Naive thymus-derived CD4-positive, alpha-beta T cell (primary cell): ENCODE measurements around the gene UBXN2A. TPM values are rescaled to one million over a fixed set of nuclear protein-coding genes. Genes with fewer than 3 reads are reported as not detected.
A peak's percentile ranks its signal among the peaks of the same experiment; 100 is the strongest.

Experiments
- ATAC-seq: fragments of 150-1000 bp; cut with Tn5 transposase; 2 replicates; pipeline ENCODE4 v1.10.0; 2021; ENCODE audit warnings: mild to moderate bottlenecking, moderate library complexity
- CTCF ChIA-PET: fragments of 350-600 bp; sonication (Branson Sonifier 250); formaldehyde crosslinking; loops from one replicate; lab custom pipeline; 2021; ENCODE audit warnings: antibody characterized with exemption; lab: Charles Lee
- POLR2A ChIA-PET: fragments of 350-600 bp; sonication (Branson Sonifier 250); formaldehyde crosslinking; loops from one replicate; lab custom pipeline; 2021; ENCODE audit warnings: antibody characterized with exemption, inconsistent platforms; lab: Charles Lee
- DNase-seq, 9 donors: peaks; one replicate each; pipeline versions ENCODE4 v3.0.0 to v3.0.0-alpha.2; 2020 to 2022; ENCODE audit warnings: mixed read lengths in 1 of 9
- H3K27ac ChIP-seq: one replicate; pipeline ENCODE4 v1.7.0; 2013; ENCODE audit warnings: mild to moderate bottlenecking, low read depth, low read length, moderate library complexity
- H3K27me3 ChIP-seq, 2 donors: one replicate each; pipeline ENCODE4 v1.7.0; 2013; ENCODE audit warnings: low read length in 2 of 2, mild to moderate bottlenecking in 2 of 2, moderate library complexity in 2 of 2; ENCODE audit not compliant: control insufficient read depth in 2 of 2, insufficient read depth in 2 of 2
- H3K36me3 ChIP-seq, 3 experiments: 1 replicate in 2 of 3; 2 replicates in 1 of 3; pipeline ENCODE4 v1.7.0; 2013; ENCODE audit warnings: low read length in 3 of 3, mild to moderate bottlenecking in 3 of 3, moderate library complexity in 1 of 3; ENCODE audit not compliant: insufficient read depth in 3 of 3, control insufficient read depth in 2 of 3
- H3K4me1 ChIP-seq, 2 donors: one replicate each; pipeline ENCODE4 v1.7.0; 2013; ENCODE audit warnings: low read length in 2 of 2, mild to moderate bottlenecking in 2 of 2, moderate library complexity in 1 of 2; ENCODE audit not compliant: control insufficient read depth in 2 of 2, insufficient read depth in 2 of 2
- H3K4me3 ChIP-seq: 2 replicates; pipeline ENCODE4 v1.7.0; 2013; ENCODE audit warnings: mild to moderate bottlenecking, low read length
- H3K9me3 ChIP-seq, 3 experiments: 1 replicate in 2 of 3; 2 replicates in 1 of 3; pipeline ENCODE4 v1.7.0; 2013; ENCODE audit warnings: low read length in 3 of 3; ENCODE audit not compliant: control insufficient read depth in 2 of 3
- H3K27ac Mint-ChIP-seq, 9 donors: one replicate each; pipeline ENCODE4 v1.8.0; 2020 to 2022; ENCODE audit warnings: mixed read lengths in 9 of 9, mild to moderate bottlenecking in 8 of 9, moderate library complexity in 5 of 9, inconsistent platforms in 2 of 9
- H3K27me3 Mint-ChIP-seq, 5 donors: one replicate each; pipeline ENCODE4 v1.8.0; 2021 to 2022; ENCODE audit warnings: mixed read lengths in 5 of 5, mild to moderate bottlenecking in 1 of 5
- H3K36me3 Mint-ChIP-seq, 5 donors: one replicate each; pipeline ENCODE4 v1.8.0; 2020 to 2022; ENCODE audit warnings: mixed read lengths in 5 of 5, mild to moderate bottlenecking in 3 of 5, inconsistent platforms in 1 of 5
- H3K4me1 Mint-ChIP-seq, 7 donors: one replicate each; pipeline ENCODE4 v1.8.0; 2020 to 2022; ENCODE audit warnings: mixed read lengths in 7 of 7, mild to moderate bottlenecking in 3 of 7, inconsistent platforms in 1 of 7
- H3K4me3 Mint-ChIP-seq, 10 donors: one replicate each; pipeline ENCODE4 v1.8.0; 2020 to 2022; ENCODE audit warnings: mild to moderate bottlenecking in 10 of 10, mixed read lengths in 10 of 10, moderate library complexity in 6 of 10, inconsistent platforms in 2 of 10
- H3K9me3 Mint-ChIP-seq, 11 donors: one replicate each; pipeline ENCODE4 v1.8.0; 2020 to 2022; ENCODE audit warnings: mixed read lengths in 11 of 11, mild to moderate bottlenecking in 4 of 11, inconsistent platforms in 1 of 11, moderate library complexity in 1 of 11
- intact Hi-C, 2 donors: fragments of 100-400 bp; cut with micrococcal nuclease; formaldehyde crosslinking; loops; one replicate each; pipeline ENCODE4 v1.15.1; 2023
- polyA plus RNA-seq, 2 donors: library from polyadenylated mRNA; unstranded; fragments of 300-500 nt; fragmentation: Illumina TruSeq; gene quantifications; one replicate each; pipeline ENCODE4 v1.2.3, GENCODE V29; 2021
- total RNA-seq, 6 experiments: library from RNA in 5 of 6; stranded (reverse) in 5 of 6; gene quantifications; 1 replicate in 5 of 6; 2 replicates in 1 of 6; pipeline ENCODE4 v1.2.3 and lab custom pipeline; 2021 to 2026

Gene UBXN2A, protein sequence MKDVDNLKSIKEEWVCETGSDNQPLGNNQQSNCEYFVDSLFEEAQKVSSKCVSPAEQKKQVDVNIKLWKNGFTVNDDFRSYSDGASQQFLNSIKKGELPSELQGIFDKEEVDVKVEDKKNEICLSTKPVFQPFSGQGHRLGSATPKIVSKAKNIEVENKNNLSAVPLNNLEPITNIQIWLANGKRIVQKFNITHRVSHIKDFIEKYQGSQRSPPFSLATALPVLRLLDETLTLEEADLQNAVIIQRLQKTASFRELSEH
- total RNA-seq (10 to 100 TPM; 11.5 to 13.5 (median 12.4) TPM), polyA plus RNA-seq (1 to 10 TPM; 9.2 to 9.7 TPM), total RNA-seq (lab: John Stamatoyannopoulos, UW) (19.5 reads per million, percentile 50 among the genes with 10 or more reads in this experiment)

DNA sequence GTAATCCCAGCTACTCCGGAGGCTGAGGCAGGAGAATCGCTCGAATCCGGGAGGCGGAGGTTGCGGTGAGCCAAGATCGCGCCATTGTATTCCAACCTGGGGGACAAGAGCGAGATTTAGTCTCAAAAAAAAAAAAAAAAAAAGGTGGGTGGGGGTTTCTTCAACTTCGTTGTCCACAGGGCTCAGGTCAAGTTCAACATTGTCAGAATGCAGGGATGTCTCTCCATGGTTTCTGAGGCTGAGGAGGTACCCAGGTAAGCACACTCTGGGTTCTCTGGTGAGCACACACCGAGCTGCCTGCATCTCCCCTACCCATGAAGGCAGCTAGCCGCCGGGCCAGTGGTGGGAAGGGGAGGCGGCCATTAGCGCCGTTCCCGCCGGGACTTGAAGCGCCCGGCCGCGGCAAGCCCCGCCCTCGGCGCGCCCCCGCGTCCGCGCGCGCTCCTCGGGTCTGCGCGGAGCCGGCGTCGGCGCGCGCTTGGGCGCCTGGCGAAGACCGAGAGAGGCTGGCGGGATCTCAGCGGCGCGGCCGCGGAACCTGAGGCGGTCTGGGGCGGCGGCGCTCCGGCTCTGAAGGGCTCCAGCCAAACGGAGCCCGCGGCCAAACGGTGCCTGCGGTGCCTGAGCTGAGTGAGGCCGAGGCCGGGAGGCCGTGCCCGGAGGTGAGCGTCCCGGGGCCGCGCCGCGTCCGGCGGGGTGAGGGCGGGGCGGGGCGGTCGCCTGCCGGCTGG is at the start of gene UBXN2A:
Gene UBXN2A, plus strand, starts transcription at position 477 of the 731 bp plus-strand sequence. CDS start 17,852 bp downstream, outside the sequence.
- peak within 1 kb of the TSS; percentile 85 to 97 (median 92) for H3K4me3 Mint-ChIP-seq
- H3K4me1 ChIP-seq = peaks cover 6 to 14% of the 10 kb centered on the region in 2 donors
- H3K4me1 Mint-ChIP-seq = peaks cover 23 to 40% (median 34%) of the 10 kb centered on the region in 7 donors
- H3K27me3 ChIP-seq = no peaks in the 10 kb centered on the region
- peak within 1 kb of the TSS; percentile 94 for H3K4me3 ChIP-seq
- DNase-seq = peak; percentile 59 to 85 (median 79)
- H3K27me3 Mint-ChIP-seq = peaks cover 0 to 16% (median 7%) of the 10 kb centered on the region in 5 donors
- CTCF ChIA-PET = interaction anchor here (3.0 kb wide), 1 partner anchor 14 kb away, joined by 24 read pairs; the partner anchor contains the start of gene ATAD2B
- peak within 1 kb of the TSS; percentile 76 for H3K27ac ChIP-seq
- ATAC-seq = peak; percentile 96
- H3K27ac Mint-ChIP-seq = peak within 1 kb of the TSS; percentile 85 to 94 (median 86)
- peaks cover 0 to 1% (median 0%) of the 10 kb centered on the region in 11 donors for H3K9me3 Mint-ChIP-seq
- no peaks in the 10 kb centered on the region for H3K9me3 ChIP-seq
- no peaks in the 10 kb centered on the region for H3K36me3 ChIP-seq
- peaks cover 0 to 11% (median 0%) of the 10 kb centered on the region in 5 donors for H3K36me3 Mint-ChIP-seq
- intact Hi-C loops = loop anchor here (1.0 to 2.0 kb wide), 4 partner anchors 13 to 1733 kb away; partner anchors contain the start of genes ATAD2B (in 2 of the 2), SF3B6 (in 2 of the 2), WDCP (in 2 of the 2) and DTNB (in 1 of the 2)
- POLR2A ChIA-PET = interaction anchor here (0.6 to 10.3 kb wide), 6 partner anchors 13 to 853 kb away, joined by 3 to 137 read pairs (median 4); partner anchors contain the start of genes ATAD2B, CENPO, PTRHD1 and SF3B6

DNA sequence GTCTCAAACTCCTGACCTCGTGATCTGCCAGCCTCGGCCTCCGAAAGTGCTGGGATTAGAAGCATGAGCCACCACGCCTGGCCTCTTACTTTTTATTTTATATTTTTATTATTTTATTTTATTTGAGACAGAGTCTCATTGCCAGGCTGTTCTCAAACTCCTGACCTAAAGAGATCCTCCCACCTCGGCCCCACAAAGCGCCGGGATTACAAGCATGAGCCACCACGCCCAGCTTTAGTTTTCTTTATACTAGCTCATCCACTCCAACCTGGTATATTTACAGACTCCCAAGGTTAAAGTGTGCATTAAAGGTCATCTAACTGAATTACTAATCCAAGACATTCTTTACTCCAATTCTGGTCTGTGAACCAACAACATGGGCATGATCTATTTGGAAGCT is 40.1 kb upstream of the UBXN2A start:
- H3K4me1 Mint-ChIP-seq = peaks cover 6 to 59% (median 55%) of the 10 kb centered on the region in 7 donors
- POLR2A ChIA-PET = interaction anchor here (1.2 kb wide), 1 partner anchor 27 kb away, joined by 3 read pairs; the partner anchor contains the start of gene ATAD2B

DNA sequence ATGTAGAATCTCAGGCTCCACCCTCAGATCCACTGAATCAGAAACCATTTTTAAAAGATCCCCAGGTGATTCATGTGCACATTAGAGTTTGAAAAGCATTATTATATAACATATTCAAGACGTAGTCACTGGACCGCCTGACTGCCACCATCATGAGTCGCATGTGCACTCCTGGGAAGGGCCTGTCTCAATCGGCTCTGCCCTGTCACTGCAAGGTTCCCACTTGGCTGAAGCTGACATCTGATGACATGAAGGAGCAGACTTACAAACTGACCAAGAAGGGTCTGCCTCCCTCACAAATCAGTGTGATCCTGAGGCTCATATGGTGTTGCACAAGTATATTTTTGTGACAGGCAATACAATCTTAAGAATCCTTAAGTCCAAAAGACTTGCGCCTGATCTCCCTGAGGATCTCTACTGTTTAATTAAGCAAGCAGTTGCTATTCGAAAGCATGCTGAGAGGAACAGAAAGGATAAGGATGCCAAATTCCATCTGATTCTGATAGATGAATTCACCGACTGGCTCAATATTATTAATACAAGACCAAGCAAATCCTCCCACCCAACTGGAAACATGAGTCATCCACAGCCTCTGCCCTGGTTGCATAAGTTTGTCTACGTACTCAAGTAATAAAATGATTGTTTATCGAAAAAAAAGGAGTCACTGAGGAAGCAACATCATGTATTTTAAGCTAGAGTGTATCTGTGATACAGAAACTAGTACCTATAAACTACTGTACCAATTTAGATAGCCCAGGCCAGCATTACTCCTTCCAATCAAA is 39.5 kb upstream of the UBXN2A start:
- intact Hi-C loops = no loop called here
- H3K27ac ChIP-seq = no peak overlapping the region
- no peaks in the 10 kb centered on the region for H3K27me3 ChIP-seq
- no peaks in the 10 kb centered on the region for H3K9me3 ChIP-seq
- Mint-ChIP-seq H3K27ac (peak overlapping the region in 2 of 9 donors; percentile 9 to 36), H3K9me3 (no peaks in the 10 kb centered on the region), H3K36me3 (peaks cover 0 to 7% (median 0%) of the 10 kb centered on the region in 5 donors), H3K4me1 (peaks cover 9 to 64% (median 59%) of the 10 kb centered on the region in 7 donors), H3K27me3 (no peaks in the 10 kb centered on the region), H3K4me3 (no peak overlapping the region)
- no peaks in the 10 kb centered on the region for H3K36me3 ChIP-seq
- peak; percentile 63 for ATAC-seq
- H3K4me1 ChIP-seq = peaks cover 0 to 3% of the 10 kb centered on the region in 2 donors
- CTCF ChIA-PET = no interaction called here
- DNase-seq = no peak
- no peak overlapping the region for H3K4me3 ChIP-seq
- POLR2A ChIA-PET = interaction anchor here (1.2 kb wide), 1 partner anchor 26 kb away, joined by 3 read pairs; the partner anchor contains the start of gene ATAD2B

More for the DNA sequence above, 40.1 kb upstream of the UBXN2A start:
- DNase-seq (no peak), ATAC-seq (no peak)
- Mint-ChIP-seq H3K9me3 (no peaks in the 10 kb centered on the region), H3K4me3 (no peak overlapping the region), H3K27ac (peak overlapping the region in 1 of 9 donors; percentile 36), H3K36me3 (peaks cover 0 to 9% (median 0%) of the 10 kb centered on the region in 5 donors), H3K27me3 (no peaks in the 10 kb centered on the region)
- no peaks in the 10 kb centered on the region for H3K36me3 ChIP-seq
- H3K4me3 ChIP-seq = no peak overlapping the region
- H3K27me3 ChIP-seq = no peaks in the 10 kb centered on the region
- H3K9me3 ChIP-seq = no peaks in the 10 kb centered on the region
- H3K4me1 ChIP-seq = peaks cover 0 to 3% of the 10 kb centered on the region in 2 donors
- intact Hi-C loops = no loop called here
- no peak overlapping the region for H3K27ac ChIP-seq
- CTCF ChIA-PET = no interaction called here

DNA sequence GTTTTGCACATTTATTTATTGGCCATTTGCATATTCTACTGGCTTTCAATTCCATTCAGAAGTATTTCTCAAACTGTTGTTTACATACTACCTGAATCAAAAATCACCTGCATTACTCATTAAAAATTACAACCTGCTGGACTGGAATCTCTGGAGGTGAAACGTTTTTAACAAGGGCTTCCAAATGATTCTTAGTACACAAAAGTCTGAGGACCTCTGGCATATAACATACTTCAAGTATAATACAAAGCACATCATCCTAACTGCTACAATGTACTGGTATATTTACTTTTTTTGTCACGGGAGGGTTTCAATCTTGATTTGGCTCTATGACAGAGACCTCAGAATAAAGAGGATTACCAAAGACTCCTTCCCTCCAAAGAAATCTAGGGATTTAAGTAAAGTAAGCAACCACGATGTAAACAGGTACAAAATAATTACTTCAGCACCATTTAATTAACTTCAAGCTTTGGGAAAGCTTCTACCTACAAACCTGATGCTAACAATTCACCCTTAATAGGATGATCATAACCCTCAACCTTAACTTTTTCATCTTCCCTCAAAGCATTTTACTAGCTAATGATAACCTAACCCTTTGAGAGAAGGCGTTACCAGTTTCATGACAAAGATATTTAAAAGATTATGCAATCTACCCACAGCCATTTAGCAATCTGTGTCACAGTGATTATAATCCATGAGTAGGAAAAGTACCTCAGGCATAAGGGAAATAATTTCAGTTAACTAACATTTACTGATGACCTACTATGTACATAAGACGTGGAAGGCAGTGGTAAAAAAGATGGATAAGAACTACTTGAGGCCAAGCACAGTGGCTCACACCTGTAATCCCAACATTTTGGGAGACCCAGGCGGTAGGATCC is 38.1 kb upstream of the UBXN2A start:
- POLR2A ChIA-PET = interaction anchor here (0.6 kb wide), 1 partner anchor 24 kb away, joined by 3 read pairs; no protein-coding TSS in a partner anchor
- Mint-ChIP-seq H3K27me3 (no peaks in the 10 kb centered on the region), H3K36me3 (peaks cover 0 to 4% (median 0%) of the 10 kb centered on the region in 5 donors), H3K4me3 (no peak overlapping the region), H3K9me3 (no peaks in the 10 kb centered on the region), H3K4me1 (peaks cover 4 to 67% (median 55%) of the 10 kb centered on the region in 7 donors), H3K27ac (no peak overlapping the region)
- H3K36me3 ChIP-seq = no peaks in the 10 kb centered on the region
- peaks cover 0 to 3% of the 10 kb centered on the region in 2 donors for H3K4me1 ChIP-seq
- ATAC-seq (peak; percentile 46), DNase-seq (no peak)
- no peak overlapping the region for H3K4me3 ChIP-seq
- H3K27ac ChIP-seq = no peak overlapping the region
- CTCF ChIA-PET = no interaction called here
- H3K9me3 ChIP-seq = no peaks in the 10 kb centered on the region
- H3K27me3 ChIP-seq = no peaks in the 10 kb centered on the region
- intact Hi-C loops = loop anchor here in 1 of 2 donors (2.0 kb wide), 1 partner anchor 15 kb away; no protein-coding TSS in a partner anchor

- Histone ChIP-seq H3K36me3 (no peaks in the 10 kb centered on the region), H3K4me1 (peaks cover 0 to 3% of the 10 kb centered on the region in 2 donors), H3K9me3 (no peaks in the 10 kb centered on the region), H3K27me3 (no peaks in the 10 kb centered on the region), H3K27ac (no peak overlapping the region), H3K4me3 (no peak overlapping the region)
- peaks cover 3 to 67% (median 46%) of the 10 kb centered on the region in 7 donors for H3K4me1 Mint-ChIP-seq
- H3K36me3 Mint-ChIP-seq = peaks cover 0 to 4% (median 0%) of the 10 kb centered on the region in 5 donors
- H3K27ac Mint-ChIP-seq = no peak overlapping the region
- ATAC-seq = no peak
- CTCF ChIA-PET = no interaction called here
- POLR2A ChIA-PET = no interaction called here
- H3K4me3 Mint-ChIP-seq = no peak overlapping the region
- H3K9me3 Mint-ChIP-seq = no peaks in the 10 kb centered on the region
- no peak for DNase-seq
- intact Hi-C loops = loop anchor here in 1 of 2 donors (2.0 kb wide), 1 partner anchor 14 kb away; no protein-coding TSS in a partner anchor
- H3K27me3 Mint-ChIP-seq = no peaks in the 10 kb centered on the region
Measured at GRCh38 chr2:23903034-23903433, 37.2 kb upstream of the UBXN2A start.
